Skeletal muscle satellite cell (primary cell): ENCODE measurements around the gene ACAP1. TPM values are rescaled to one million over a fixed set of nuclear protein-coding genes. Genes with fewer than 3 reads are reported as not detected.

Source experiments
- H3K27me3 ChIP-seq: 2 replicates; pipeline ENCODE4 v1.7.0; 2013; ENCODE audit warnings: low read length; ENCODE audit not compliant: control insufficient read depth, insufficient read depth
- H3K36me3 ChIP-seq: 2 replicates; pipeline ENCODE4 v1.7.0; 2013; ENCODE audit warnings: mild to moderate bottlenecking, control low read depth, low read length; ENCODE audit not compliant: insufficient read depth
- H3K4me1 ChIP-seq: 2 replicates; pipeline ENCODE4 v1.7.0; 2013; ENCODE audit warnings: low read length; ENCODE audit not compliant: control insufficient read depth, insufficient read depth
- H3K4me2 ChIP-seq: 2 replicates; pipeline ENCODE4 v1.7.0; 2013; ENCODE audit warnings: mild to moderate bottlenecking, low read length
- H3K4me3 ChIP-seq: 2 replicates; pipeline ENCODE4 v1.7.0; 2013; ENCODE audit warnings: low read length
- H3K9ac ChIP-seq: 2 replicates; pipeline ENCODE4 v1.7.0; 2013; ENCODE audit warnings: mild to moderate bottlenecking, low read depth, low read length, moderate library complexity
- H3K9me3 ChIP-seq: replicated peaks from 2 replicates; pipeline ENCODE4 v1.7.0; 2013; ENCODE audit warnings: mild to moderate bottlenecking, control low read depth, low read length
- small RNA-seq: library from RNA; depleted of rRNA; stranded (forward); fragments of <200 nt; gene quantifications from one replicate; pipeline ENCODE3, GENCODE V24; 2012

The ACAP1 gene

GRCh38 chr17:7398612-7399011, 62.3 kb downstream of the ACAP1 start:
- H3K4me3 ChIP-seq = no peak overlapping the region
- H3K27me3 ChIP-seq = no peaks in the 10 kb centered on the region

More at GRCh38 chr17:7398612-7399011, 62.3 kb downstream of the ACAP1 start:
- no peak overlapping the region for H3K9ac ChIP-seq
- no peaks in the 10 kb centered on the region for H3K36me3 ChIP-seq
- no peaks in the 10 kb centered on the region for H3K9me3 ChIP-seq
- H3K4me1 ChIP-seq = peaks cover 16% of the 10 kb centered on the region
- H3K4me2 ChIP-seq = no peak overlapping the region

Small RNA genes lying within 50 kb of the gene (small RNA-seq; reads per million reads assigned to genes)
- not detected for gene AC026954.2
